Common myeloid progenitor, CD34-positive (primary cell): Measurements from ENCODE around the gene GDPGP1.

ENCODE experiments used
- CTCF ChIA-PET: fragments of 350-600 bp; sonication (Branson Sonifier 250); formaldehyde crosslinking; loops from one replicate; lab custom pipeline; 2021; ENCODE audit warnings: antibody characterized with exemption; lab: Charles Lee
- POLR2A ChIA-PET: fragments of 350-600 bp; sonication (Branson Sonifier 250); formaldehyde crosslinking; loops from one replicate; lab custom pipeline; 2021; ENCODE audit warnings: antibody characterized with exemption; lab: Charles Lee
- DNase-seq, 3 donors: peaks; one replicate each; pipeline versions ENCODE4 v3.0.0 to v3.0.0-alpha.2; 2013
- H3K27ac ChIP-seq, 2 experiments: 1 replicate in 1 of 2; 2 replicates in 1 of 2; pipeline ENCODE4 v1.7.0; 2013; ENCODE audit warnings: inconsistent platforms in 2 of 2, low read length in 2 of 2, mild to moderate bottlenecking in 2 of 2, low read depth in 1 of 2, moderate library complexity in 1 of 2; ENCODE audit not compliant: severe bottlenecking in 2 of 2, insufficient read depth in 1 of 2, poor library complexity in 1 of 2
- H3K27me3 ChIP-seq, 5 experiments: replicated peaks in 2 of 5; 1 replicate in 3 of 5; 2 replicates in 2 of 5; pipeline versions ENCODE4 v1.6.1 to v1.7.0; 2013; ENCODE audit warnings: low read length in 4 of 5, mild to moderate bottlenecking in 2 of 5, moderate library complexity in 2 of 5, inconsistent platforms in 1 of 5; ENCODE audit not compliant: insufficient read depth in 5 of 5, control insufficient read depth in 4 of 5
- H3K36me3 ChIP-seq, 4 experiments: 1 replicate in 2 of 4; 2 replicates in 2 of 4; pipeline versions ENCODE4 v1.6.1 to v1.7.0; 2013; ENCODE audit warnings: low read length in 3 of 4, control low read depth in 1 of 4, mild to moderate bottlenecking in 1 of 4; ENCODE audit not compliant: control insufficient read depth in 4 of 4, insufficient read depth in 4 of 4
- H3K4me1 ChIP-seq, 4 experiments: 1 replicate in 3 of 4; 2 replicates in 1 of 4; pipeline versions ENCODE4 v1.6.1 to v1.7.1; 2013; ENCODE audit warnings: low read length in 3 of 4, mild to moderate bottlenecking in 3 of 4, control low read depth in 1 of 4, inconsistent platforms in 1 of 4, moderate library complexity in 1 of 4; ENCODE audit not compliant: control insufficient read depth in 4 of 4, insufficient read depth in 4 of 4; ENCODE audit errors: control extremely low read depth in 1 of 4
- H3K4me3 ChIP-seq, 7 experiments: 1 replicate in 4 of 7; 2 replicates in 3 of 7; pipeline versions ENCODE4 v1.5.1 to v1.7.0; 2013; ENCODE audit warnings: mild to moderate bottlenecking in 7 of 7, low read length in 6 of 7, moderate library complexity in 6 of 7, inconsistent platforms in 2 of 7, low read depth in 2 of 7, control low read depth in 1 of 7; ENCODE audit not compliant: insufficient read depth in 4 of 7, control insufficient read depth in 1 of 7; ENCODE audit errors: extremely low read depth in 1 of 7
- H3K9me3 ChIP-seq, 5 experiments: 1 replicate in 4 of 5; 2 replicates in 1 of 5; pipeline versions ENCODE4 v1.6.1 to v1.7.1; 2013; ENCODE audit warnings: low read length in 4 of 5, mild to moderate bottlenecking in 2 of 5, inconsistent platforms in 1 of 5, low read depth in 1 of 5, moderate library complexity in 1 of 5; ENCODE audit not compliant: control insufficient read depth in 4 of 5, insufficient read depth in 2 of 5; ENCODE audit errors: control extremely low read depth in 1 of 5
- WGBS: methylation state at CpG from one replicate; pipeline ENCODE4 v1.1.5; 2013; ENCODE audit not compliant: insufficient coverage; 5-methylcytosine and 5-hydroxymethylcytosine counted together

The GDPGP1 gene

DNA sequence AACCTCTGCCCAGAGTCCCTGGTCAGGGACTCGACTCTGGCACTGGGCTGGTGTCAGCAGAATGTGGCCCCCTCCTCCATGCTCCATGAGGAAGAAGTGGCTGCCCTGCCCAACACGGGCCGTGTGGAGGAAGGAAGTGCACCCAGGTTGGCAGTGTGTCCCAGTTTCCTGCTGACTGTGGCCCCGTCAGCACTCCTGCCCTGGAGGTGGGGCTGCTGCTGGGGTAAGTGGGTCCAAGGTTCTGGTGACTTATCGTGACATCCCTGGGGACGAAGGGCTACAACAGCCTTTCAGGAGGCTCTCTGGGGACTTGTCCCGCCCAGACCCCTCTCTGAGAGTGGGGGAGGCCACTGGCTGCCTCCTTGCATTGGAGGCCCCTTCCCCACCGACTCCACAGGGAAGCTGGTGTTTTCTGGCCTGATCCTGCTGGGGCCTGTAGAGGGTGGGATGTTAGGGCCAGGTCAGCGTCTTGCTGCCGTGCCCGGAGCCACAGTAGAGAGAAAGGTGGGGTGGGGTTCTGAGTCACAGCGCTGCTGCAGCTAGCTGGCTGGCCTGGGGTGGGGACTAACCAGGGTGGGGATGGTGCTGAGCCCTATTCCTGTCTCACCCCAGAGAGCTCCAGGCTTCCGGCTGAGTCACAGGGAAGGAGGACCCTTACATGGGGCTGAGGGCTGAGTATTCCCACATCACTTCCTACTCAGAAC lies 22.4 kb upstream of the GDPGP1 start:
- no peaks in the 10 kb centered on the region for H3K9me3 ChIP-seq
- H3K4me1 ChIP-seq, result peaks cover 0 to 37% (median 27%) of the 10 kb centered on the region in 4 experiments
- H3K36me3 ChIP-seq, result peaks cover 0 to 2% (median 0%) of the 10 kb centered on the region in 4 experiments
- ChIA-PET CTCF (no interaction called here), POLR2A (no interaction called here)
- WGBS, result 76% methylated on average over 8 of the region's 13 CpGs
- H3K27me3 ChIP-seq, result no peaks in the 10 kb centered on the region
- no peak overlapping the region for H3K27ac ChIP-seq
- peak in 2 of 3 donors; percentile 26 to 41 for DNase-seq
- peak overlapping the region in 1 of 7 experiments; percentile 28 for H3K4me3 ChIP-seq

DNA sequence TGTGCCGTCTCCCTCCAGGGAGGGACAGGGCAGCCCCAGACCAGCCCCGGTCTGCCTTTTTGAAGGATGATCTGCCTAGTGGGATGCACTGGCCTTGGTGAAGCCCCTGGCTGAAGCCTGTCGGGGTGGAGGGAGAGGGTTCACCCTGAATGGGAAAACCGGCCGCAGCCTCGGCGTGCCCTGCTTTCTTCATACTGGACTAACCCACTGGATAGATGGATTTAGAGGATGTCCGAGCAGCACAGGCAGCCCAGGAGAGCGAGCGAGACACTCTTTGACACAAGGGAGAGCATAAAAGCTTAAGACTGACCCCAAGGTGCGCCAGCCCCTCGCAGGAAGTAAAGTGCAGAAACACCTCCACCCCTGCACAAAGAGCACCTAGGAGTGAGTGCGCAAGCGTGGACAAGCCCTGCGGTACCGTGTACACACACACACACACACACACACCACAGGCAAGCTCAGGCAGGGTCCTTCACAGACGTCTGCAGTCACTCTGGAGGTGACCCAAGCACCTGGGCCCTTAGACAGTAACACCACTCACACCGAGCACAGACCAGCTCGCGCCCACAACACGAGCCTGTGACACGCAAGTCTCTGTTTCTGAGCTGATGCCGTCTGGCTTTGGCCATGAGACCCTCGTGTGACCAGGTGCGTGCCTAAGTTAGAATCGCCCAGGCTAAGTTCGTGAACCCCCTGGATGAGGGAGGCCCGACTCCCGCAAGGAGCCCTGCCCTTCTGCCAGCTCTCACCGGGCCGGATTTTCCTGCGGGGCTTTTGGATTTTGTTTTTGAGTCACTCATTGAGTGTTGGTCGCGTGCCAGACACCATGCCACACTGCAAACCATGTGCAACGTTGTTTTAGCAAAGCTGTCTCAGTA lies 21.5 kb upstream of the GDPGP1 start:
- no peak overlapping the region for H3K4me3 ChIP-seq
- H3K9me3 ChIP-seq, result no peaks in the 10 kb centered on the region
- DNase-seq, result no peak
- H3K36me3 ChIP-seq, result peaks cover 0 to 2% (median under 1%) of the 10 kb centered on the region in 4 experiments
- ChIA-PET POLR2A (no interaction called here), CTCF (interaction anchor here (0.7 to 1.1 kb wide), 4 partner anchors 9 to 21 kb away, joined by 3 to 6 read pairs (median 3); partner anchors contain the start of genes CIB1, GDPGP1 and SEMA4B)
- WGBS, result 97% methylated on average over 24 of the region's 35 CpGs
- H3K27ac ChIP-seq, result no peak overlapping the region
- H3K27me3 ChIP-seq, result no peaks in the 10 kb centered on the region
- H3K4me1 ChIP-seq, result peaks cover 0 to 37% (median 27%) of the 10 kb centered on the region in 4 experiments

DNA sequence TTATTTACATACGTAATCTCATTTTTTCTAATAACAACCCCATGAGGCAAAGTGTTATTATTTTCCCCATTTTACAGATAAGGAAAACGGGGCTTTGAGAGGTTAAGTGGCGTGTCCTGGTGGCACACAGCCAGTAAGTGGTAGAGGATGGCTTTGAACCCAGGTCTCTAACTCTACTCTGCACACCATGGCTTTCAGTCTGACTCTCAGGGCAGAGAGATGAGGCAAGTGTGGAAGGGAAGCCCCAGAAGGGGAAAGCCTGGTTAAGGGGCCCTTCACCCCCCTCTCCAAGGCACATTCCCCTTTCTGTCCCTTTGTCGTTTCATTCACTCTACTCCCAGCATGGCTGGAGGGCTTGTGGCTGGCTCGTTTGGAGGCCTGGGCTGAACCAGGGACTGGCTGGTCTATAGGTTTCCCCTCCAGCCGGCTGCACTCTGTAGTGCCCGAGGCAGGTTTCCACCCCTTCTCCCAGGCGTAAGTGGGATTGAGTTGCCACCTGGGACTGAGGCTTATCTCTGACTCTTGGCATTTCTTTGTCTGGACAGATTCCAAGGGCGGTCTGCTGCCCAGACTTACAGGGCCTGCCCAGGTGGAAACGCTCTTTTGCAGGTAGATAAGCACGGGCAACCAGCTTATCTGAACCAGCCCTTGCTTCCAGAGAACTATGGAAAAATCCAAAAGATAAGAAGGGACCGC lies 20.7 kb upstream of the GDPGP1 start:
- WGBS, result 87% methylated on average over 9 of the region's 12 CpGs
- H3K4me3 ChIP-seq, result no peak overlapping the region
- H3K4me1 ChIP-seq, result peaks cover 0 to 37% (median 27%) of the 10 kb centered on the region in 4 experiments
- ChIA-PET CTCF (interaction anchor here (0.6 to 2.4 kb wide), 13 partner anchors 8 to 152 kb away, joined by 3 to 14 read pairs (median 3); partner anchors contain the start of genes CIB1, GDPGP1 and SEMA4B), POLR2A (no interaction called here)
- H3K27ac ChIP-seq, result peak overlapping the region in 1 of 2 experiments; percentile 6
- H3K9me3 ChIP-seq, result no peaks in the 10 kb centered on the region
- H3K27me3 ChIP-seq, result no peaks in the 10 kb centered on the region
- peaks cover 0 to 4% (median 1%) of the 10 kb centered on the region in 4 experiments for H3K36me3 ChIP-seq
- DNase-seq, result no peak

DNA sequence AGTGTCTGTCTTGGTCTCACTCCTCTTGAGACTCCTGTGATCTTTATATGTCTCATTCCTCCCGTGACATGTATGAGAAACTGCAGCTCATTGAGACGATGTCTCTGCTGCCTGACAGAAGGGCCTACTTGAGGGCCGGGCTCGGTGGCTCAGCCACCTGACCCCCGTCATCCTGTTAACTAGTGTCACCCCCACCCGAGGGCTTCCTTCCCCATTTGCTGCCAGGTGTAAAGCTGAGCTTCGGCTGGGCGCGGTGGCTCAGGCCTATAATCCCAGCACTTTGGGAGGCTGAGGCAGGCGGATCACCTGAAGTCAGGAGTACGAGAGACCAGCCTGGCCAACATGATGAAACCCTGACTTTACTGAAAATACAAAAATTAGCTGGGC lies 20.2 kb upstream of the GDPGP1 start:
- Histone ChIP-seq H3K27me3 (no peaks in the 10 kb centered on the region), H3K9me3 (no peaks in the 10 kb centered on the region), H3K36me3 (peaks cover 0 to 4% (median 1%) of the 10 kb centered on the region in 4 experiments), H3K4me1 (peaks cover 0 to 37% (median 27%) of the 10 kb centered on the region in 4 experiments), H3K4me3 (no peak overlapping the region), H3K27ac (peak overlapping the region in 1 of 2 experiments; percentile 6)
- POLR2A ChIA-PET, result interaction anchor here (0.6 kb wide), 1 partner anchor 68 kb away, joined by 4 read pairs; no protein-coding TSS in a partner anchor
- WGBS, result 44% methylated on average over 11 of the region's 11 CpGs
- peak in 2 of 3 donors; percentile 58 to 71 for DNase-seq
- CTCF ChIA-PET, result interaction anchor here (0.6 to 2.4 kb wide), 11 partner anchors 9 to 152 kb away, joined by 3 to 14 read pairs (median 4); partner anchors contain the start of gene SEMA4B

DNA sequence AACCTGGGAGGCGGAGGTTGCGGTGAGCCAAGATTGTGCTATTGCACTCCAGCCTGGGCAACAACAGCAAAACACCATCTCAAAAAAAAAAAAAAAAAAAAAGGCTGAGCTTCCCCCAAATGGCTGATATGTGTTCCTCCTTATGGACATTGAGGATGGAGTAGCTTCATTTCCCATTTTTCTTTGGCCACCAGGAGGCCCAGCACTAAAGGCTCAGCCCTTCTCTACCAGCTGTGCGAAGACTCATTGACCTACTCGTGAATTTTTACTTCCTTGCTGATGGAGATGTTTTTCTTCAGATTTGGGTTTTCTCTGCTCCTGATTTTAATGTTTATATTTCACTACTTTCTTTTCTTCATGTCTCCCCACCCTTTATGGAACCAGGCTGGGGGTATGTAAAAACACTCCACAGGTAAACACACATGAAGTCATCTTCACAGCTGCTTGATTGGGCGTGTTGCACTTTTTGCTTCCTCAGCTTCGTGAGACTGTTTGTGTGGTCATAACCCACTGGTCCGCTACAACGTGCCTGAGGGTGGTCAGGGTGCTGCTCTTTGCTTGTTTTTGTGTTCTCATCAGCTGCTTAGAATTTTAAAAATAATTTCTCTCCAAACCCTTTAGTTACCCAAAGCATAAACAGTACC lies 19.3 kb upstream of the GDPGP1 start:
- WGBS, result 81% methylated on average over 6 of the region's 8 CpGs
- Histone ChIP-seq H3K4me1 (peaks cover 0 to 36% (median 27%) of the 10 kb centered on the region in 4 experiments), H3K36me3 (peaks cover 0 to 4% (median 1%) of the 10 kb centered on the region in 4 experiments), H3K4me3 (no peak overlapping the region), H3K27ac (no peak overlapping the region), H3K27me3 (no peaks in the 10 kb centered on the region), H3K9me3 (no peaks in the 10 kb centered on the region)
- ChIA-PET CTCF (interaction anchor here (0.6 to 2.5 kb wide), 17 partner anchors 9 to 461 kb away, joined by 3 to 14 read pairs (median 4); partner anchors contain the start of gene SEMA4B), POLR2A (interaction anchor here (0.9 kb wide), 1 partner anchor 113 kb away, joined by 5 read pairs; the partner anchor contains the start of gene IDH2)
- no peak for DNase-seq
